Mucosa of rectum (tissue), 2 donors: ENCODE results near the gene ASNSD1.
A peak's percentile ranks its signal among the peaks of the same experiment; 100 is the strongest.

ENCODE experiments used
- H3K27ac ChIP-seq, 2 donors: one replicate each; pipeline ENCODE4 v1.7.0; 2013; ENCODE audit warnings: inconsistent platforms in 2 of 2, low read depth in 2 of 2, low read length in 2 of 2
- H3K27me3 ChIP-seq, 2 donors: one replicate each; pipeline ENCODE4 v1.7.0; 2013; ENCODE audit warnings: low read length in 2 of 2; ENCODE audit not compliant: control insufficient read depth in 2 of 2, insufficient read depth in 2 of 2
- H3K36me3 ChIP-seq, 2 donors: one replicate each; pipeline ENCODE4 v1.7.0; 2013; ENCODE audit warnings: low read length in 2 of 2; ENCODE audit not compliant: control insufficient read depth in 2 of 2, insufficient read depth in 2 of 2
- H3K4me1 ChIP-seq, 2 donors: one replicate each; pipeline ENCODE4 v1.7.0; 2013; ENCODE audit warnings: low read length in 2 of 2, mild to moderate bottlenecking in 1 of 2; ENCODE audit not compliant: control insufficient read depth in 2 of 2, insufficient read depth in 2 of 2
- H3K4me3 ChIP-seq, 2 donors: one replicate each; pipeline ENCODE4 v1.7.0; 2013; ENCODE audit warnings: low read length in 2 of 2
- H3K9ac ChIP-seq, 2 donors: one replicate each; pipeline ENCODE4 v1.7.0; 2013; ENCODE audit warnings: low read length in 2 of 2, low read depth in 1 of 2, mild to moderate bottlenecking in 1 of 2
- H3K9me3 ChIP-seq, 2 donors: one replicate each; pipeline ENCODE4 v1.7.0; 2013; ENCODE audit warnings: low read length in 2 of 2; ENCODE audit not compliant: control insufficient read depth in 2 of 2
- donor health status: healthy.
- donor health status: Normal muscosa, but diverticular disease.

ASNSD1 gene

DNA sequence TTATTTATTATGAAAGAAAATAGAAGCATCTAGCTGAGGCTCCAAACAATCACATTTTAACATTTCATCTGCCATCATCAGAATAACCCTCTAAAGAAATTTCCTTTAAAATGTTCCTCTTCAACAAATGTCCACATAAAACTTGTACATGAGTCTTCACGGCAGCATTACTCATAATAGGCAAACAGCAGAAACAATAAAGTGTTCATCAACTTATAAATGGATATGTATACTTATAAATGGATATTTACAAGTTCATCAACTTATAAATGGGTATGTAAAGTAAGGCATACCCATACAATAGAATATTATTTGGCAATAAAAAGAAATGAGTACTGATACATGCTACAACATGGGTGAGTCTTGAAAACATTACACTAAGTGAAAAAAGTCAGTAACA lies 33.5 kb upstream of the ASNSD1 start:
- Histone ChIP-seq H3K27me3 (no peaks in the 10 kb centered on the region), H3K27ac (no peak overlapping the region), H3K9ac (no peak overlapping the region), H3K36me3 (no peaks in the 10 kb centered on the region), H3K4me3 (no peak overlapping the region), H3K9me3 (no peaks in the 10 kb centered on the region), H3K4me1 (no peaks in the 10 kb centered on the region)

GRCh38 chr2:189628817-189629530 lies 32.3 kb upstream of the ASNSD1 start:
- H3K4me3 ChIP-seq = no peak overlapping the region
- no peaks in the 10 kb centered on the region for H3K27me3 ChIP-seq
- no peaks in the 10 kb centered on the region for H3K9me3 ChIP-seq
- H3K9ac ChIP-seq = no peak overlapping the region
- no peaks in the 10 kb centered on the region for H3K36me3 ChIP-seq
- no peak overlapping the region for H3K27ac ChIP-seq
- no peaks in the 10 kb centered on the region for H3K4me1 ChIP-seq

GRCh38 chr2:189629531-189630453 lies 31.5 kb upstream of the ASNSD1 start:
- Histone ChIP-seq H3K4me1 (no peaks in the 10 kb centered on the region), H3K9ac (no peak overlapping the region), H3K27ac (no peak overlapping the region), H3K9me3 (no peaks in the 10 kb centered on the region), H3K36me3 (no peaks in the 10 kb centered on the region), H3K4me3 (no peak overlapping the region), H3K27me3 (no peaks in the 10 kb centered on the region)

DNA sequence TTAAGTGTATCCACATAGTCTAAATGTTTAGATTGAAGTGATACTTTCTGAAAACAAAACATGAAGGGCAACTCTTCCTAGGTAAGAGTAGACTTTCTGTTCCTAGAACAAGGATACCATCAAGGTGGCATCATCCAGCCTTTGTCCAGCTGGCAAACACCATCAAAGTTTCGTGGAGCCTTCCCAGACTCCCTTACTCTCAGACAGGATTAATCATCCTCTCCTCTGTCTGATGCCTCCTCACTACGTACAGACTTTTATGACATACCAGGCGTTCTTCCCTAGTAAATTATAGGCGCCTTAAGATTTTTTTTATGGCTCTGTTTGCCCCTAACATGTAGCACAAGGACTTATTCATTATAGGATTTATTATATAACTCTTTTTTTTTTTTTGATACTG lies 29.4 kb upstream of the ASNSD1 start:
- Histone ChIP-seq H3K9me3 (no peaks in the 10 kb centered on the region), H3K27me3 (no peaks in the 10 kb centered on the region)

DNA sequence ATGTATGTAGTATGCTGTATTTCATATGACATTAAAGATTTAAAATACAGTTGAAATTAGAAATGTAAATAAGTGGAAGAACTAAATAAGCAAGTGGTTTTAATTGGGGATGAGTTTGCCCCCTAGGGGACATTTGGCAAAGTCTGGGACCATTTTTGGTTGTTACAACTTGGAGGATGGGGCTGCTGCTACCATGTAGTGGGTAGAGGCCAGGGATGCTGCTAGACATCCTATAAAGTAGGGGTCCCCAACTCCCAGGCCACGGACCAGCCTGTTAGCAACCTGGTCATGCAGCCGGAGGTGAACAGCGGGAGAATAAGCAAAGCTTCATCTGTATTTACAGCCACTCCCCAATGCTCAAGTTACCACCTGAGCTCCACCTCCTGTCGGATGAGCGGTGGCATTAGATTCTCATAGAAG lies 27.9 kb upstream of the ASNSD1 start:
- Histone ChIP-seq H3K36me3 (no peaks in the 10 kb centered on the region), H3K4me1 (no peaks in the 10 kb centered on the region), H3K4me3 (no peak overlapping the region), H3K9me3 (no peaks in the 10 kb centered on the region), H3K9ac (no peak overlapping the region), H3K27ac (no peak overlapping the region), H3K27me3 (no peaks in the 10 kb centered on the region)

More for the DNA sequence above, 29.4 kb upstream of the ASNSD1 start:
- H3K9ac ChIP-seq = no peak overlapping the region
- H3K36me3 ChIP-seq = no peaks in the 10 kb centered on the region
- no peaks in the 10 kb centered on the region for H3K4me1 ChIP-seq
- H3K27ac ChIP-seq = no peak overlapping the region
- H3K4me3 ChIP-seq = no peak overlapping the region

DNA sequence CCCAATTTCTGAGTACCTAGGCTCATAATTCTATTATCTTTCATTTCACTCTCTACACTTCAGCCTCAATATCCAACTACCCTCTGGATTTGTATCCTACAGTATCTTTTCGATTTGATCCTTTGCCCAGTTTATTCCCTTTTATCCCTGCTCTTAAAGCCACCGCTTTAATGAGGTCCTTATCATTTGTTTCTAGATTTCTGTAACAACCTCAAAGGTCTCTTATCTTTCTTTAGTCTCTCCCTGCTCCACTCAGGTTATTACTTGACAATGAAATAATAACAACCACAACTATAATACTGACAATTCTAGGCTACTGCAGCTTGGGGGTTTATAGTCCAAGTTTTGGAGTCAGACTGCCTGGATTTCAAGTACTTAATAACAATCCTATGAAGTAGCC lies 25.9 kb upstream of the ASNSD1 start:
- Histone ChIP-seq H3K27me3 (no peaks in the 10 kb centered on the region), H3K4me1 (peaks cover 0 to 6% of the 10 kb centered on the region in 2 donors), H3K36me3 (no peaks in the 10 kb centered on the region), H3K9me3 (no peaks in the 10 kb centered on the region), H3K9ac (no peak overlapping the region), H3K4me3 (no peak overlapping the region), H3K27ac (no peak overlapping the region)

DNA sequence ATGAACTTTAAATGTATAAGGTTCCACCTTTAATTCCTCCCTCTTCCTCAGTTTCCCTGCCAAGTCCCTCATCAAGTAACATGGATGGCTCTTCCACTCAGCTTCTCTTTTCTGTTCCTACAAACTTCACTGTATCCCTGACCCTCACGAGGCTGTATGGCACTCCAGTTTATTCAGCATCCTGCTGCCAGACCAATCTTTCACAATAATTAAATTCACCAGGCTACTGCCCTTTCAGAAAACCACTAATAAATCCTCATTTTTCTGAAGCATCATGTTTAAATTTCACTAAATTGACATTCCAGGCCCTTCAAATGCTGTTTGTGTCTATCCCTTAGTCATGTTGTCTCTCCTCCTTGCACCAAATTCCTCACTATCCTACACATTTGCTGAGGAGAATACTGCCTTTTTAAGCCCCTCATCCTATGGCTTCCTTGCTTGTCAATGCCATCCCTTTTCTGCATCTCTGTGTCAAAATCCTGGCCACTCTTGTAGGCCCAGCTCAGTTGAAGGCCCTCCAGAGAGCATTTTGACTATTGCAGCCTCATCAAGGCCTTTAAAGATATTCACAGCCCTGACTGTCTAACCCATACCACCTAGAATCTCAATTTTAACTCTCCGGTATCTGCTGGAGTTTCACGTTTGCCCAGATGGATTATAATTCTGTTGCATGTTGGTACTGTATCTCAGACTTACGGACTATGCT lies 22.8 kb upstream of the ASNSD1 start:
- Histone ChIP-seq H3K36me3 (no peaks in the 10 kb centered on the region), H3K9ac (no peak overlapping the region), H3K27me3 (no peaks in the 10 kb centered on the region), H3K27ac (peak overlapping the region in 1 of 2 donors; percentile 70), H3K9me3 (no peaks in the 10 kb centered on the region), H3K4me3 (no peak overlapping the region), H3K4me1 (peaks cover 0 to 6% of the 10 kb centered on the region in 2 donors)

DNA sequence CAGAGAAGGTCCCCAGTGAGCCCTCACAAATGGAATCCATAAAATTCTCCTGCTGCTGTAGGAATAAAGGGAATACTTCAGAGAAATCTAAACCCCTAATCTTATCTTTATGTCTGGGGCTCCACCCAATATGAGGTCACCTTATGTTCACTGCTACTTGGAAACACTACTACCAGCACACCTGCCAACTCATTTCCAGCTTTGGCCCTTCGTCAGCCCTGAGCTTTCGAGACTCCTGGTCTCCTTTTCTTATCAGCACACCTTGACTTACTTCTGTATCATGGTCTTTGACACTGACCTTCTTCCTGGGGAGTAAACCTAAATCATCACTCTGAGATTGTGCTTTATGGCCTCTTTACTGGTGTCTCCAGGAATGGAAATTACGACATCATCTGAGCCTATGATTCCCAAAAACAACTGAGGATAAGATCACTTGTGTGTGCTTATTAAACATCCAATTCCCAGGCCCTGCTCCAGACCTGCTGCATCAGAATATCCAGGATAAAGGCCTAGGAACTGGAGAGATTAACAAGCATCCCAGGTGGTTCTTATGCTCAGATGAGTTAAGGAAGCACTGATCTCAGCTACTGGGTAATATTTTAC lies 22.2 kb upstream of the ASNSD1 start:
- Histone ChIP-seq H3K4me3 (no peak overlapping the region), H3K27ac (peak overlapping the region in 1 of 2 donors; percentile 70), H3K9ac (no peak overlapping the region), H3K4me1 (peaks cover 0 to 6% of the 10 kb centered on the region in 2 donors), H3K27me3 (no peaks in the 10 kb centered on the region), H3K36me3 (no peaks in the 10 kb centered on the region), H3K9me3 (no peaks in the 10 kb centered on the region)

DNA sequence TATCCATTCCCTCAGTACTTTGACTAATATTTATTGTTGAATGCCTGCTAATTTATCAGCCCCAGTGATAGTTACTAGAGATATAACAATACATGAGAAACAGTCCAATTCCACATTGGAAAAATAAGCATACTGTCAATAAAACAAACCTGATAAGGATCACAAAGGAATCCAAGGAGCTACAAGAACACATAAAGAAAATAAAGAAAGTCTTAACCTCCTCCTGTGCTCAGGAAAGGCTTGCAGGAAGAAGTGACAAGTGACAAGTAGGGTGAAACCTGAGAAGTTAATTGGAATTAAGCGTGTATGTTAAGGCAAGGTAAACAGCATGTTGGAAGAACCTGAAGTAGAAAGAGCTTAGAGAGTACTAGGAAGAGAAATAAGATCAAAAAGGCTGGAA lies 20.3 kb upstream of the ASNSD1 start:
- no peak overlapping the region for H3K9ac ChIP-seq
- H3K27me3 ChIP-seq = no peaks in the 10 kb centered on the region
- no peaks in the 10 kb centered on the region for H3K9me3 ChIP-seq
- H3K27ac ChIP-seq = no peak overlapping the region
- peaks cover 0 to 6% of the 10 kb centered on the region in 2 donors for H3K4me1 ChIP-seq
- no peak overlapping the region for H3K4me3 ChIP-seq
- H3K36me3 ChIP-seq = no peaks in the 10 kb centered on the region
